NCI-H2227 (cell line): ENCODE measurements around the gene ARL6IP6.

Experiments
- DNase-seq: peaks from one replicate; lab custom pipeline; 2025; ENCODE audit not compliant: unreplicated experiment; lab: John Stamatoyannopoulos, UW

The ARL6IP6 gene

DNA sequence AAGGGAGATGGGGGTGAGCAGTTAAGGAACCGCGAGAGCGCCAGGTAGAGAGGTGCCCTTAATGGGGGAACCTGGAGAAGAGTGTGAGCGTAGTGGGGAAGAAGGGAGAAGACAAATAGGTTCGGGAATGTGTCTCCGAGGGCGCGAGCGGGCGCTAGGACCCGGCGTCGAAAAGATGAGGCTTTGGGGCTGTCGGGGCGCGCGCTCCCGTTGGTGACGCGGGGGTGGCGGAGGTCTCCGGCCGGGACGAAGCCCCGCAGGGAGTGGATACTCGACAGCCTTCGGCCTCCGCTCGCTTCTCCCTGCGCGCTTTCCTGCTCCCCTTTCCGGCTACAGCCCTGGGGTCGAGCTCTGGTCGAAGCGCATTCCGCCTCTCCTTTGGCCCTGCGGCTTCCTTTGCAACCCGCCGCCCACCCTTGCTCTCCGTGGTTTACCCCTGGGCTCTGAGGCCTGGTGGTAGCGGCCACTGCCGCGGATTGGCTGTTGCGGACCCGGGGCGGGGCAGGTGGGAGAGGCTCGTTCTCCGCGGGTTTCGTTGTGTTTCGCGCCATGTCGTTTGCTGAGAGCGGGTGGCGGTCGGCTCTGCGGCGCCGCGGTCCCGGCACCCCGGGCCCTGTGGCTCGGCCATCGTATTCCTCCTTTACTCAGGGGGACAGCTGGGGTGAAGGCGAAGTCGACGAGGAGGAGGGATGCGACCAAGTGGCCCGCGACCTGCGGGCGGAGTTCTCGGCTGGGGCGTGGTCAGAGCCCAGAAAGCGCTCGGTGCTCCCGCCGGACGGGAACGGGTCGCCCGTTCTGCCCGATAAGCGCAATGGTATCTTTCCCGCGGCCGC is at the start of gene ARL6IP6:
Gene ARL6IP6 (plus strand): TSS at position 545 of the 833 bp plus-strand sequence. CDS start 5 bp downstream, at position 550.
- peak; percentile 98 for DNase-seq

DNA sequence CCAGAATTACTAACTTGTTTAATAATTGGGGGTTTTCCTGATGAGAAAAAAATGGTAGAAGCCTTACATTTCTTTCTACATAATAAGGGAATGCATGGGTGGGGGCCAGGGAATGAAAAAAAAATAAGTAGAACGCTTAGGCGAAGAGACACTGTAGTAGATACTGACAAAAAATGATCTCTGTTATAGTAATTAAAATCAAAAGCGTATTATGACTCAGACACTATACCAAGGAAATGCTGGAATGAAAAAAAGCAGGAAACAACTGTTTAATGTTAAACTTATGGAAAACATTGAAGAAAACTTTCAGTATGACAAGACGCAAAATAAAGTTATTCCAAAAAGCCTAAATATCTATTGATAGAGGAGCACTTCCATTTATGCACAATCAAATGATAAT is 44.1 kb upstream of the ARL6IP6 start:
- DNase-seq, result no peak

DNA sequence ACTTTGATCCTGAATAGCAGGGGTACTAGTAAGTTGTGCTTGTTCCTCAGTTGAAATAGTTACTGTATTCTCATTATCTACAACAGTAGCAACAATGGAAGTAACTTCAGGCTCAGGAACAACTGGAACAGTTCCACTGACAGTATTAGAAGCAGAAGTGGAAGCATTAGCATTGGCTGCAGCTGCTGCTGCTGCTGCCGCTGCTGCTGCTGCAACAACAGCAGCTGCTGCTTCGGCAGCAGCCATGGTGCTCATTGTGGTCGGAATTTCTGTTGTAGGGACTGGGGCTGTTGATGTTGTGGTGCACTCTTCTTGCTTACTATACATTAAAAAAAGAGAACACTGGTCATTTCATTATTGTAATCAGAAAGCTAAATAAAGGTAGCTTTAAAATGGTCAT is 42.0 kb upstream of the ARL6IP6 start:
- DNase-seq, result no peak

DNA sequence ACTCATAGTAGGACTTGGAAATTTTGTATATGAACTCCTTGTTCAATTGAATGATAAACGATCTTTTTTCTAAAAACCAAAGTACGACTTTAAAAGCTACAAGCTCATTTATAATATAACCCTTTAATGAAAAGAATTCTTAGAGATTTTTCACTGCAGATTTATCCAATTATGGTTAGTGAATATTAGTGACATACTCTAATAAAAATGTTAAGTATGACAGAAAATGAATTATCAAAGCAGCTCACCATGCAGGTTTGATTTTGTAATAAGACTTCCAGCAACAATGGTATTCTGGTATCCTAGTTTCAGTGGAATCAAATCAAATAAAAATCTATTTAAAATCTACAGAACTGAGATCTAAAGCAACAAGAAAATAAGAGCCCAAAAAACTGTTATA is 39.6 kb upstream of the ARL6IP6 start:
- DNase-seq, result no peak

DNA sequence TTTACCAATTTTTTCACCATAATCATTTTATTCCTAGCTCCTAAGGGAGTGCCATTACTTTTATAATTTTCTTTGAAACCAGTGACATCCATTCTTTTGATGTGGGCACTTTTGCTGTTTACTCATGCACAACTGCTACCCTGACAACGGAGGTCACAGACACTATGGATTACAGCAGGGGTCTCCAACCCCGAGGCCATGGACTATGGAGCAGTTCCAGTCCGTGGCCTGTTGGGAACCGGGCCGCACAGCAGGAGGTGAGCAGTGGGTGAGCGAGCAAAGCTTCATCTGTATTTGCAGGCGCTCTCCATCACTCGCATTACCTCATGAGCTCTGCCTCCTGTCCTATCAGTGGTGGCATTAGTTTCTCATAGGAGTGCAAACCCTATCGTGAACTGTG is 35.8 kb upstream of the ARL6IP6 start:
- no peak for DNase-seq

DNA sequence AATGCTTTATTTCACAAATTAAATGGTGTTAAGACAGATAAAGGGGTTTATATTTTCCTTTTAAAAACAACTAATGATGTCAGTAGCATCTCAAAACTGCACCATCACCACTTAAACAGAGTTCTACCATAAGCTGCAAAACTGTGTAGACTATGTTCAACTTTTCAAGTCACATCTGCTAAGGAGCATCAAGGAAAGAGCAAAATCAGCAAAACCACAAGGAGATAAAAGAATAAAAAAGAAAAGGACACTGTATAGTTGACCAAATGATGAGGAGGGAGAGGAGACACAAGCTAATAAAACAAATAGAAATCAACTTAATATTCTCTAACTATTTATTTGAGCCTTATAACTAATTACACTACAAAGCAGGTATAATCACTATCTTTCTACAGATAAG is 35.0 kb upstream of the ARL6IP6 start:
- no peak for DNase-seq

DNA sequence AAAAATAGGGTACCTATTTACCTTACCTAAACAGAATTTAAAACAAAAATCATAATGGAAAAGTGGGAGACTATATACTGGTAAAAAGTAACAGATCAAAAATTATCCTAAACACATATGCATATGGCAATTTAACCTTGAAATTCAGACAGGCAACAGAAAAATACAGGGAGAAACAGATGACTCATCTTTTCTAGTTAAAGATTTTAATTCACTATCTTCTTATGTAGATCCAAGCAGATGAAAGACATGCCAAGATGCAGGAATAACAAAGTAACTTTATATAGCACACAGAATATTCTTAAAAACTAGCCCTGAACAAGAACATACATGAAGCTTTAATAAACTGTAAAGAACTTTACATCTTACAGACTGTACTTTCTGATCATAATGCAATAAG is 32.1 kb upstream of the ARL6IP6 start:
- no peak for DNase-seq

DNA sequence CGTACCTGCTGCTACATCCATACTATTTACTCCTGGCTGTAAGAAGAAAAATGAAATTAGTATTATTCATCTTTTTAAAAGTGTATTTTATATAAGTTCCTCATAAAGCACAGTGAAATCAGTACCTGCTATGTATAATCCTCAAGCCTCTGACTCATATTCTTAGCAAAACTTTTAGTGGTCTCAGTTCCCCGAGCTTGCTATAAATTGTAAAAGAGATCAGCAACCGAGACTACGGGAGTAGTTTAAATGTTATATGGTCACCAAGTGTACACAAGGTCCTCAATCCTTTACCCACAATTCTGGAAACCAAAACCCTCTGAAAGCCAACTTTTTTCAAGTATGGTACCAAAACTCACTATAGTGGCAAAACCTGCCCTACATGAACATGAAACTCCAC is 25.4 kb upstream of the ARL6IP6 start:
- no peak for DNase-seq

DNA sequence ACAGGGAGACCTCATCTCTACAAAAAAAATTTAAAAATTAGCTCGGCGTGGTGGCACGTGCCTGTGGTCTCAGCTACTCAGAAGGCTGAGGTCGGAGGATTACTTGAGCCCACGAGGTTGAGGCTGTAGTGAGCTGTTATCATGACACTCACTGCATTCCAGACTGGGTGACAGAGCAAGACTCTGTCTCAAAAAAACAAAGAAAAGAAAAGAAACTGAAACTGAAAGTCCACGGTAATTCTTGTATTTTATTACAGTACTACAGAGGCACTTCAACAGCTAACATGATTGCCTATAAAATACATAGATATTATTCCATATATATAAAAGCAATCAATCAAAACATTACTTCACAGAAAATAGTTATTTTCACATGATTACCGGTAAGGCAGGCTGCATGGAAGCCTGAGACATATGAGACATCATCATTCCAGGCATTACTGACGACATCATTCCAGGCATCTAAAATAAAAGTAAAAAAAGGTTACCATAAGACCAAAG is 24.2 kb upstream of the ARL6IP6 start:
- DNase-seq, result no peak

DNA sequence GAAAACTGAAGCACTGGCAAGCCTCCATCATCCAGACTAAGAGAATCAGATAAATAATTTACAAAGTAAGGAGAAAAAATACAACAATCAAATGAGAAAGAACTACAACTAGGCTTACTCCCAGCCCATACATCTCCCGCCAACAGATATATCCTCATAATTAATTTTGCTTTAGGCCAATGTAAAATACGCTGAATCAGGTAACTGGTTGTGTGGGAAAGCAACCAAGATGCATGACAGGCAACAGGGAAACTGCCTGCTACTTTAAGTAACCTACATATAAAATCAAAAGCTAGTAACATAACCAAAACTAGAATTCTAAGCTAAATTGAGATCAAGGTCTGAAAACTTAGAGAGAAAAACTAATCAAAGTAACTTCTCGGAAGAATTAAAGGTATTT is 22.7 kb upstream of the ARL6IP6 start:
- no peak for DNase-seq

DNA sequence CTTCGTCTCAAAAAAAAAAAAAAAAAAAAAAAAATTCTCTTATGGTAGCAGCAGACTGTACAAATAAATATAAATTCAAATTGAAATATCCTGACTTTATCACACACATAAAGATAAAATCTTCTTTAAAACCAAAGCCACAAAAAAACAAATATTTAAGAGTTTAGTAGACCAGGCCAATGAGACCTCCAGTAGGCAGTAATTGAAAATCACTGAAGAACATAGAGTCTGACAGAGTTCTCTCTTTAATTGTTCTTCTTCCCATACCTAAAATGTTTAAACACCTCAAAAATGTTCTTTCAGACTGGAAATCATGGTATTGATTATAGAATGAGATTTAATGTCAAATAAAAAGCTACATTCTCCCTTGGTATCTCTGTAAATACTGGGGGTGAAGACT is 21.9 kb upstream of the ARL6IP6 start:
- no peak for DNase-seq

DNA sequence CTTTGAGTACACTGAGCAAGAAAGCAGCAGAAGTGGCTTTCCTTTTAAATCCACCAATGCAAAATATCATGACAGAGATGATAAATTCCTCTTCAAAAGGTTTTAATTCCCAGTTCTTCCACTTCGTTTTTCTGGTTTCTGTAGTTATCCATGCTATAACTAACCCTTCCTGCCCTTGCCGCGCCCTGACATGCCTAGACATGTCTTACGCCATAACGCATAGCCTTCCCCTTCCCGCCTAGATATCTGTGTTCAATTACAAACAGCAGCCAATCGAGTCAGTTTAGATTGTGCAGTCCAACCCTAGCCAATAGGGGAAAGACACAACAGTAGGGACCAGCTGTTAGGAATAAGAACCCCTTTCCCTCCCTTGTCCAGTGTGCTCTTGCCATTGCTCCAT is 17.2 kb upstream of the ARL6IP6 start:
- DNase-seq, result no peak

DNA sequence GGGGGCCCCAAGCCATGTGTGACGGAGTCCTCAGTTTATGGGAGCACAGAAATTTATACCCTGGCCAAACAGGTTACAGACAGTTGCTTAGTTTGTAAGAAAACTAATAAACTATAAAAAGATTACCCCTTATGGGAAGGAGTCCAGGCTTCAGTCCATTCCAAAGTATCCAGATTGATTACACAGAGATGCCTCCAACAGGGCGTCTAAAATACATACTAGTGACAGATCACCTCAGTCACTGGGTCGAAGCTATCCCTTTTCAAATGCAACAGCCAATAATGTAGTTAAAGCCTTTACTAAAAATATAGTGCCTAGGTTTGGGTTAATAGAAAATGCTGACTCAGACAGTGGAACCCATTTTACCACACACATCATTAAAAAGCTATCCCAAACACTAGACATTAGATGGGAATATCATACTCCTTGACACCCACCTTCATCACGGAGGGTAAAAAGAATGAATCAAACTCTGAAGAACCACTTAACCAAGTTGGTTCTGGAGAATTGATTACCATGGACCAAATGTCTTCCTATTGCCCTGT is 11.9 kb upstream of the ARL6IP6 start:
- no peak for DNase-seq

DNA sequence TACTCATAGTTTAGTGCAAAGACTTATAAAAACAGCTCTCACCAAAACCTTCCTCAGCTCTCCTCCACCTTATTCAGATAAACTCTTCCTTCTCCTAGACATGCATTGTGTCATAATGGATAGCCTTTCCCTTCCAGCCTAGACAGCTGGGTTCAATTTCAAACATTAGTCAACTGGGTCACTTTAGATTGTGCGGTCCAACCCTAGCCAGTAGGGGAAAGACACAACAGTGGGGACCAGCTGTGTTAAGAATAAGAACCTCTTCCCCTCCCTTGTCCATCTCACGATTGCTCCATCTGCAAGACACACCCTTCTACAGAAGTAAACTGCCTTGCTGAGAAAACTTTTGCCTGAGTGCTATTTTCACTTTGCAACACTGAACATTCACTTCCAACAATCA is 9.7 kb upstream of the ARL6IP6 start:
- no peak for DNase-seq

DNA sequence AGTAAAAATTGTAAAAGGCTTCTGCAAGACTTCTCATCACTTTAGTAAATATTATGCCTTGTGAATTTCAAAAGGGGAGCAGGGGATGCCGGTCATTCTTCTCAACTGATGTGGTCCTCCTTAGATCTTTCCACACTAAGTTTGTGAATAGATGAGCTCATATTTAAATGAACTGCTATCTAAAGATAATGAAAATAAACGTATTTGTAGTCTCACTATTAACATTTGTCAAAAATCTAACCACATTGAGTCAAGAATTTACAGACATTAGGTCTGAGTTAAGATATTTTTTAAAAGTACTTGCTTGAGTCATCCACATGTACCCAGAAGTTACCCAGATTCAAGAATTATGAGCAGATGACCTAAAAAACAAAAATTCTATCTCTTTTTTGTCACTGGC is 7.7 kb upstream of the ARL6IP6 start:
- DNase-seq, result no peak

DNA sequence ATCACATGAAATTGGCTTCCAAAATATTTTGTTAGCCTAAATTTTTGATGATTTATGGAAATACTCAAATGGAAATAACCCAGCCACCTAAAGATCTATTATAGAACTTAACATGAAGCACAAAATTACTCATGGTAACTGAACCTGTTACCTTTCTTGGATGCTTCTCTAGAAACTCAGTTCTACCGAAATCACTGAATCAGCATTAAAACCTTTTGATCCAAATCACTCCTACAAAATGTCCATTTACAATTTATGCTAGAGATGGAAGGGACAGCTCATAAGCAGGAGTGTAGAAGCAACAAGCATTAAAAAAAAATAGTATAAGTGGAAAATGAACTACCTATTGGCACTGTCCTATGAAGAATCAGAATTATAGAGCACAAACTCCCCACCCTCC is 3.3 kb upstream of the ARL6IP6 start:
- DNase-seq, result no peak

DNA sequence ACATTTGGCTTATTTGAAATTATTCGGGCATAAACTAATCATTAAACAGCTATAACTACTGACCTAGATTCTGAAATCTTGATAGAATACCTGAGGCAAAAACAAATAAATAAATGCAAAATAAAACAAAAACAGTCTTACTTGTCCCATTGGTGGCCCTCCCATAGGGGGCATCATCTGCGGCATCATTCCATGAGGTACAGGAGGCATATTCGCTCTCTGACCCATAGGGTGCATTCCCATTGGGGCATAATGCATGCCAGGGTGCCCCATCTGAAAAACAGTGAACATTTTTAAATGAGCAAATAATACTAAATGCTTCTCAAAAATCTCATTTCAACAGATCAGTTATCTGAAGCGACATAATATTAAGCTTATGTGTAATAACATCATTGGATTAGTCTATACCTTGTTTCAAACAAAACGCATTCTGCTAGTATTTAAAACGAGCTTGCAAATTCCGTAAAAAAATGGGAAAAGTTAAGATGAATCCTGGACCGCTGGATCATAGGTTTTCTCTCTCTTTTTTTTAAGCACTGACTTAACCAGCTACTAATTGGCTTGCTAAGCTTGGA is 2.5 kb upstream of the ARL6IP6 start:
- peak; percentile 65 for DNase-seq

DNA sequence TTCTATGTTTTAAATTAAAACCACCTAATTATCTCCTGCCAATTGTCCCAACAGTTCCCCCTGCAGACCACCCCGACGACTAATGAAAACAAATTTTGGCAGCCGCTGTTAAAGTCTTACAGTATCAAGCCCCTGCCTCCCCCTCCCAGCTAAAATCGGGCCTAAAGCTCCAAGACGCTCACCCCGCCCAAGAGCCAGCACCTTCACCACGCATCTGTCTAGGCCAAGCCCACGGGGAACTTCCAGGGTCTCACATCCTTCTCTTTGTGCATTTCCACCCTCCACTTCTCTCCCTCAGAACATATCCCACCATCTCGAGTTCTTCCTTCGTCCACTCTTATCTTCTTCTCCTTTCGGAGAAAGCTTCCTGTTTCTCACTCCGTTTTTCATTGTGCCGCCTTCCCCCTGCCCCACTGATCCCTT is 1.6 kb upstream of the ARL6IP6 start:
- peak; percentile 66 for DNase-seq

DNA sequence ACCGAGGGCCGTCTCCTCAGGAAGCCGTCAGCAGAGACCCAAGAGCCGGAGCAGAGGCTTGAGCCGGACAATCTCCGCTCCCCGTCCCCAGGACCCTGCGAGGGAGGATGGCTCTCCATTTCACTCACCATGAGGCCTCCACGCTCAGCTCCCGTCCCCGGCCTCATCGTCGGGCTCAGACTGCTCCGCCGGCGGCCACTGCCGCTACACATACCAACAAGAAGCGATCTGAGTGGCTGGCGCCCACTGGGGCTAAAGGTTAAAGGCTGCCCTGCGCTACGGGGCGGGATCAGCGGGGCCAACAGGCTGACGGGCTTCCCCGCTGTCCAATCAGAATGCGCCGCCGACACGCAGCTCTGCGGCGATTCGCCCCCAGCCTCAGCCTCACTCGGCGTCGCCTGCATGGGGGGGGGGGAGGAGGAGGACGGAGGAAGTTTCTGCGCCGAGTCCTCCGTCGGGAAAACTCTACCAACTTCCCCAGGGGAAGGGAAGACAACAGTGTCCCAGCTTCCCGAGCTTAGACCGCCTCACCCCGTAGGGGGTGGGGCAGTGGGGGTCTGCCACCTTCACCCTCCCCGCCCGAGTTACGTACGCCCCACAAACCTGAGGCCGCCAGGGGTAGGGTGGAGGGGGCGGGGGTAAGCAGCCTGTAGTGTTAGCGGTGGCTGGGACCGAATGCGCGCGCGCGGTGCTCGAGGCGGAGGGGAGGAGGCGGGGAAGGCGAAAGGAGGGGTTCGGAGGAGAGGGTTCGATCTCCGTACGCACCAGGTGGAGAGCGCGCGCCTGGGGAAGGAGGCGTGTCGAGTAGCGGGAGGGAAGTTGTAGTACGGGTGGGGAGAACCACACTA is 968 bp upstream of the ARL6IP6 start, which contains the start of gene PRPF40A:
Gene PRPF40A (minus strand): TSS at position 234 of the 848 bp plus-strand sequence. CDS start 22 bp downstream, at position 212.
- DNase-seq, result peak; percentile 100

DNA sequence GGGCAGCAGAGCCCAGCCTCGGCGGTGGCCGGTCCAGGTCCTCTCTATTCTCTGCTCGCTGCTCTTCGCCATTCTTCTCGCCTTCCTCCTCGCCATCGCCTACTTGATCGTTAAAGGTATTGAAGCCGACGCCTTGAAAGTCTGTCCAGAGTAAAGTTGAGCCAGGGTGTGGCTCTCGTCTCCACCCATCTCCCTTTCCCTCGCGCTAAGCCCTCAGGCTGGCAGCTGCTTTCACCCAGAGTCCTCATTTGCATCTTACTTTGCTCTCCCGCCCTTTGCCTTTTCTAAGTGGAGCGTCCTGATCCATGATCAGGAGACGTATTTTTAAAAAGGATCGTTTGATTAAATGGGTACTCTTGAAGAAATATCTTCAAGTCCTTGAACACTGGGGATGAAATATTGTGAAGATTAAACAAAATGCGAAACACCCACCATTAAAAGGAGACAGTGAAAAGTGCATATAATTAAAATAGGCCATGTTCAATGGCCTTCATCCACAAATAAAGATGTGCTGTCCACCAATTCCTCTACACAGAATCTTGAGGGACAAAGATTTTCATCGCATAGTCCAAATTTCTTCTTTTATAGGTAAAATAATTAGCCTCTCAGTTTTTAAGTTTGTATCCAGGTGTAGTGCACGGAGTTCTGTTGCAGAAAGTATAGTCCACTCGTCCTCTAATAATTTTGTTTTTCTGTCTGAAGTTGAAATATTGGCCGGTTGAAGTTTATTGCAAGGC is 657 bp downstream of the ARL6IP6 start:
- peak; percentile 83 for DNase-seq

DNA sequence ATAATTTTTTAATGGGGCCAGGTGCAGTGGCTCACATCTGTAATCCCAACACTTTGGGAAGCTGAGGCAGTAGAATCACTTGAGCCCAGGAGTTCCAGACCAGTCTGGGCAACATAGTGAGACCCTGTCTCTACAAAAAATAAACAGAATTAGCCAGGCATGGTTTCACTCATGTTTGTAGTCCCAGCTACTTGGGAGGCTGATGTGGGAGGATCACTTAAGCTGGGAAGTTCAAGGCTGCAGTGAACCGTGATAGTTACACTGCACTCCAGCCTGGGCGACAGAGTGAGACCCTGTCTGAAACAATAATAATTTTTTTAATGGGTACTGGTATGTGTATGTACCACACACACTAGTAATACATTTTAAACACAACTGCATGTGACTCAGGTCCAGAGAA is 2.4 kb downstream of the ARL6IP6 start:
- DNase-seq, result no peak
